ENCODE results near the gene CBY1.
"Not testable (repeated sequence)": the region's sequence is repeated elsewhere in the genome, so short reads cannot be mapped to it uniquely, and the experiment has no call there.

Gene CBY1

GRCh38 chr22:38656256-38657044 lies at the start of gene CBY1, which contains the start of gene FAM227A:
Gene CBY1 (plus strand): TSS chr22:38656638. CDS start chr22:38668055, 11,417 bp downstream.
Gene FAM227A (minus strand): TSS chr22:38656392. CDS start chr22:38650168, 6,224 bp downstream.
- Histone ChIP-seq H3K27me3 (ENCODE audit: control insufficient read depth in 5 of 5, insufficient read depth in 4 of 5, low read length in 5 of 5) (no peaks in the 10 kb centered on the region), H3K4me1 (ENCODE audit: control insufficient read depth in 5 of 5, insufficient read depth in 5 of 5, low read length in 5 of 5) (peaks cover 0 to 22% (median 19%) of the 10 kb centered on the region in 5 donors), H3K9ac (ENCODE audit: low read length in 5 of 5) (peak within 1 kb of the TSS; percentile 57 to 99 (median 97)), H3K36me3 (ENCODE audit: control insufficient read depth in 5 of 5, insufficient read depth in 5 of 5, low read length in 5 of 5) (no peaks in the 10 kb centered on the region), H3K4me3 (ENCODE audit: low read depth in 1 of 5, low read length in 5 of 5) (peak within 1 kb of the TSS; percentile 85 to 97 (median 93)), H3K9me3 (ENCODE audit: control insufficient read depth in 5 of 5, low read length in 5 of 5) (no peaks in the 10 kb centered on the region), H3K27ac (ENCODE audit: low read depth, low read length) (peak within 1 kb of the TSS; percentile 72)

- Histone ChIP-seq H3K9me3 (ENCODE audit: control insufficient read depth in 5 of 5, low read length in 5 of 5) (no peaks in the 10 kb centered on the region), H3K4me1 (ENCODE audit: control insufficient read depth in 5 of 5, insufficient read depth in 5 of 5, low read length in 5 of 5) (no peaks in the 10 kb centered on the region)
These were observed 48.8 kb upstream of the CBY1 start for GRCh38 chr22:38607680-38608079.

DNA sequence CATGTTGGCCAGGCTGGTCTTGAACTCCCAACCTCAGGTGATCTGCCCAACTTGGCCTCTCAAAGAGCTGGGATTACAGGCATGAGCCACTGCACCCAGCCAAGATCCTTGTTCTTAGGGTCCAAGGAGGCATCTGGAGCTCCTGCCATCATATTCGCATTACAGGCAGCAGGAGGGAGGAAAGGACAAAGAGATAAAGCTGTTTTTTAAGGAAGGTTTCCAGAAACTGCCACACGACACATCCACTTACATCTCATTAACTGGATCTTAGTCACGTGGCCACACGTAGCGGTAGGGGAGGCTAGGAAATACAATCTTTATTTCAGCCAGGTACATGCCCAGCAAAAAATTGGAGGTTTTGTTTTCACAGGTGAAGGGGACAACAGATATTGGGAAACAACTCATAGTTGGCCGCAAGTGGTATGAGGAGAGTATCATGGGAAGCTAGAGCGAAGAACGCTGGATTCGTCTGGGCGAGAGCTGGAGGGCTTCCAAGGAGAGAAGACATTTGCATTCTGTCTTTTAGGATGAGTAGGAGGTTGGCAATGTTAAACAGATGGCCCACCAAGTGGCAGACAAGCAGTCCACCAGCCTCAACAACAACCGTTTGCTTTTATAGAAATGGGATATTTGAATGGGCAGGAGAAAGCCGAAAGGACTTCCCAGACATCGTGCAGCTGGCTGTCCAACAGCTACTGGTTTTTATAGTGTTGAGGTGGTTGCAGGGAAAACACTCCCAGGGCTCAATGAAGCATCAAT lies 47.3 kb upstream of the CBY1 start:
- no peak overlapping the region for H3K4me3 ChIP-seq (ENCODE audit: low read depth in 1 of 5, low read length in 5 of 5)
- H3K9ac ChIP-seq (ENCODE audit: low read length in 5 of 5), result no peak overlapping the region
- H3K27me3 ChIP-seq (ENCODE audit: control insufficient read depth in 5 of 5, insufficient read depth in 4 of 5, low read length in 5 of 5), result no peaks in the 10 kb centered on the region
- H3K27ac ChIP-seq (ENCODE audit: low read depth, low read length), result no peak overlapping the region
- H3K9me3 ChIP-seq (ENCODE audit: control insufficient read depth in 5 of 5, low read length in 5 of 5), result no peaks in the 10 kb centered on the region
- no peaks in the 10 kb centered on the region for H3K4me1 ChIP-seq (ENCODE audit: control insufficient read depth in 5 of 5, insufficient read depth in 5 of 5, low read length in 5 of 5)
- no peaks in the 10 kb centered on the region for H3K36me3 ChIP-seq (ENCODE audit: control insufficient read depth in 5 of 5, insufficient read depth in 5 of 5, low read length in 5 of 5)

More at GRCh38 chr22:38607680-38608079, 48.8 kb upstream of the CBY1 start:
- H3K4me3 ChIP-seq (ENCODE audit: low read depth in 1 of 5, low read length in 5 of 5), result no peak overlapping the region
- no peak overlapping the region for H3K9ac ChIP-seq (ENCODE audit: low read length in 5 of 5)
- H3K27ac ChIP-seq (ENCODE audit: low read depth, low read length), result no peak overlapping the region
- H3K27me3 ChIP-seq (ENCODE audit: control insufficient read depth in 5 of 5, insufficient read depth in 4 of 5, low read length in 5 of 5), result no peaks in the 10 kb centered on the region
- no peaks in the 10 kb centered on the region for H3K36me3 ChIP-seq (ENCODE audit: control insufficient read depth in 5 of 5, insufficient read depth in 5 of 5, low read length in 5 of 5)

DNA sequence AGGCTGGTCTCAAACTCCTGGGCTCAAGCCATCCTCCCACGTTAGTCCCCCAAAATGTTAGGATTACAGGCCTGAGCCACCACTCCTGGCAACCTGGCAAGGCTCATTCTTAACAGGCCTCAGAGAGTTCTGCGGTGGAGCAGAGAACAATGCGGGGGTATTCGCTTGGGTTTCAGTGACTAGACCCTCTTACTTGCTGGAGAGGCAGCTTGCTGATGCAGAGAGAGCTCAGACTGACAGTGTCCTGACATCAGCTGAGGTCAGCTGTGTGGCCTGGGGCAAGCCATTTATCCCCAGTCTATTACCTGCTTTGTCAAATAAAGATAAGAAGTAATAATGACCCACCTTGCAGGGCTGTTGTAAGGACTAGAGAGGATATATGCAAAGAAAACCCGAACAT lies 46.2 kb upstream of the CBY1 start:
- no peaks in the 10 kb centered on the region for H3K36me3 ChIP-seq (ENCODE audit: control insufficient read depth in 5 of 5, insufficient read depth in 5 of 5, low read length in 5 of 5)
- H3K27ac ChIP-seq (ENCODE audit: low read depth, low read length), result no peak overlapping the region
- no peaks in the 10 kb centered on the region for H3K27me3 ChIP-seq (ENCODE audit: control insufficient read depth in 5 of 5, insufficient read depth in 4 of 5, low read length in 5 of 5)
- no peaks in the 10 kb centered on the region for H3K9me3 ChIP-seq (ENCODE audit: control insufficient read depth in 5 of 5, low read length in 5 of 5)
- no peak overlapping the region for H3K9ac ChIP-seq (ENCODE audit: low read length in 5 of 5)
- no peaks in the 10 kb centered on the region for H3K4me1 ChIP-seq (ENCODE audit: control insufficient read depth in 5 of 5, insufficient read depth in 5 of 5, low read length in 5 of 5)
- H3K4me3 ChIP-seq (ENCODE audit: low read depth in 1 of 5, low read length in 5 of 5), result no peak overlapping the region

GRCh38 chr22:38611559-38611958 lies 44.9 kb upstream of the CBY1 start:
- no peaks in the 10 kb centered on the region for H3K4me1 ChIP-seq (ENCODE audit: control insufficient read depth in 5 of 5, insufficient read depth in 5 of 5, low read length in 5 of 5)
- H3K27ac ChIP-seq (ENCODE audit: low read depth, low read length), result no peak overlapping the region
- no peak overlapping the region for H3K9ac ChIP-seq (ENCODE audit: low read length in 5 of 5)
- no peak overlapping the region for H3K4me3 ChIP-seq (ENCODE audit: low read depth in 1 of 5, low read length in 5 of 5)
- no peaks in the 10 kb centered on the region for H3K27me3 ChIP-seq (ENCODE audit: control insufficient read depth in 5 of 5, insufficient read depth in 4 of 5, low read length in 5 of 5)
- no peaks in the 10 kb centered on the region for H3K36me3 ChIP-seq (ENCODE audit: control insufficient read depth in 5 of 5, insufficient read depth in 5 of 5, low read length in 5 of 5)
- no peaks in the 10 kb centered on the region for H3K9me3 ChIP-seq (ENCODE audit: control insufficient read depth in 5 of 5, low read length in 5 of 5)

DNA sequence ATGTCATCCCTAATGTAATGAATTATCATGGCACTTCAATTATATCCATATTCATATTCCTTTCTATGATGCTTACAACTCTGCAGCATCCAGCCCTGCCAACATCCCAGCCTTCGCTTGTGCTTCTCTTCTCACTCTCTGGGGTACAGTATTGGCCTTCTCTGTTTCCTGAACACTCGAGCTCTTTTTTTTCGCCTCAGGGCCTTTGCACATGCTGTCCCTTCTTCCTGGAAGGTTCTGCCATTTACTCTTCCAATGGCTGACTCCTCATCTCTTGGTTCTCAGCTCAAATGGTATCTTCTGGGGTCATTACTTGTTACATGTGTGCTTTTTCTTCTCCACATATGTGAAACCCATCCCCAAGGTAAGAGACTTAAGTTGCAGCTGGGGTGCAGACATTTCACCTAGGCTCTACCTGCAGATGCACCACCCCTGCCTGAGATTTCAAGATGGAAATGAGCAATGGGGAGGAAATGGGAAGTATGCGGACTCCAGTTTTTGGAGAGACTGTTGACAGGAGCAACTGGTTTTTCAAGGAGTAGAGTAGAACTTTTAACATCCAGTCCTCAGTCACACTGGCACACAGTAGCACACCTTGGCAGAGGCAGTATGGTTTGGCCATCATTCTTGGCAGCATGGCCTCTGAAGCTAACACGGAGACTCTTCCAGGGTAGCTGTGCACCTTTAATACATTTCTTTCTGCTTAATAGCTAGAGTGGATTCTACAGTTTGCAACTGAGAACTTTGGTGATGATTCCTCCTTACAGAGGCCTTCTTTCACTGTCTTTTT lies 44.0 kb upstream of the CBY1 start:
- H3K27me3 ChIP-seq (ENCODE audit: control insufficient read depth in 5 of 5, insufficient read depth in 4 of 5, low read length in 5 of 5), result no peaks in the 10 kb centered on the region
- H3K36me3 ChIP-seq (ENCODE audit: control insufficient read depth in 5 of 5, insufficient read depth in 5 of 5, low read length in 5 of 5), result no peaks in the 10 kb centered on the region
- no peak overlapping the region for H3K9ac ChIP-seq (ENCODE audit: low read length in 5 of 5)
- H3K4me3 ChIP-seq (ENCODE audit: low read depth in 1 of 5, low read length in 5 of 5), result no peak overlapping the region
- H3K9me3 ChIP-seq (ENCODE audit: control insufficient read depth in 5 of 5, low read length in 5 of 5), result no peaks in the 10 kb centered on the region
- H3K27ac ChIP-seq (ENCODE audit: low read depth, low read length), result no peak overlapping the region
- H3K4me1 ChIP-seq (ENCODE audit: control insufficient read depth in 5 of 5, insufficient read depth in 5 of 5, low read length in 5 of 5), result no peaks in the 10 kb centered on the region

GRCh38 chr22:38613588-38613987 lies 42.9 kb upstream of the CBY1 start:
- no peak overlapping the region for H3K4me3 ChIP-seq (ENCODE audit: low read depth in 1 of 5, low read length in 5 of 5)
- H3K9ac ChIP-seq (ENCODE audit: low read length in 5 of 5), result no peak overlapping the region
- H3K4me1 ChIP-seq (ENCODE audit: control insufficient read depth in 5 of 5, insufficient read depth in 5 of 5, low read length in 5 of 5), result no peaks in the 10 kb centered on the region
- peaks cover 0 to 5% (median 0%) of the 10 kb centered on the region in 5 donors for H3K36me3 ChIP-seq (ENCODE audit: control insufficient read depth in 5 of 5, insufficient read depth in 5 of 5, low read length in 5 of 5)
- H3K27me3 ChIP-seq (ENCODE audit: control insufficient read depth in 5 of 5, insufficient read depth in 4 of 5, low read length in 5 of 5), result no peaks in the 10 kb centered on the region
- H3K27ac ChIP-seq (ENCODE audit: low read depth, low read length), result no peak overlapping the region
- no peaks in the 10 kb centered on the region for H3K9me3 ChIP-seq (ENCODE audit: control insufficient read depth in 5 of 5, low read length in 5 of 5)

DNA sequence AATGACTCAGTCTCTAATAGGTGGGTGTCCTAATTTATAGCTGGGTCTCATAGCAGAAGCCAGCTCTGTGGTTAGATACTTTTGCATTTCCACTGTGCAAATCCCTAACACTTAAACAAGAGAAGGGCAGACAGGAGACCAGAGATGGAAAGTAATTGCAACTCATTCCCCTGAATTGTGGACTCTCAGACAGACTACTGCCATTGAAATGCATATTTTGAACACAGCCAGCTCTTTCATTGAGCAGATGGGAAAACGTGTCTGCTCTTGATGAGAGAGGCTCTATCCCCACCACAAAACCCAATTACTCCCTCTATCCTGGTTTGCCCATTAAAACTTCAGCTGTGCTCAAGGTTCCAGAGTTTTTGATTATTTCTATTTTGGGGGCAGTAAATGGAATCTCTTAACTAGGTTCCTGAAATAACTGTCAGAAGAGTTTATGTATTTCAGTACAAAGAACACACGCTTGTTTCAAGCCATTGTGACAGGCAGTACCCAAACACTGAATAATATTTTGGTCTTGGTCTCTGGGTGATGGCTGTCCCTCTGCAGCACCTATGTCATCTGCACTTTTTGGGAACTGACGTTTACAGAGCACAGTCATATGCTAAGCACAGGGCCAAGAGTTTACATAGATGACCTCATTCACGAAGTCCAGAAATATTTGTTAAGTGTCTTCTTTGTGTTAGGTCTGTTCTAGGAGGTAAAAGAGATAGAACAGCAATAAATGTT lies 41.9 kb upstream of the CBY1 start:
- H3K9ac ChIP-seq (ENCODE audit: low read length in 5 of 5), result no peak overlapping the region
- no peaks in the 10 kb centered on the region for H3K9me3 ChIP-seq (ENCODE audit: control insufficient read depth in 5 of 5, low read length in 5 of 5)
- H3K36me3 ChIP-seq (ENCODE audit: control insufficient read depth in 5 of 5, insufficient read depth in 5 of 5, low read length in 5 of 5), result peaks cover 0 to 6% (median 0%) of the 10 kb centered on the region in 5 donors
- no peak overlapping the region for H3K4me3 ChIP-seq (ENCODE audit: low read depth in 1 of 5, low read length in 5 of 5)
- H3K27me3 ChIP-seq (ENCODE audit: control insufficient read depth in 5 of 5, insufficient read depth in 4 of 5, low read length in 5 of 5), result peaks cover 0 to 1% (median 0%) of the 10 kb centered on the region in 5 donors
- H3K4me1 ChIP-seq (ENCODE audit: control insufficient read depth in 5 of 5, insufficient read depth in 5 of 5, low read length in 5 of 5), result no peaks in the 10 kb centered on the region
- H3K27ac ChIP-seq (ENCODE audit: low read depth, low read length), result no peak overlapping the region

GRCh38 chr22:38615064-38615405 lies 41.4 kb upstream of the CBY1 start:
- H3K27ac ChIP-seq (ENCODE audit: low read depth, low read length); H3K9ac ChIP-seq (ENCODE audit: low read length in 5 of 5); H3K27me3 ChIP-seq (ENCODE audit: control insufficient read depth in 5 of 5, insufficient read depth in 4 of 5, low read length in 5 of 5); H3K36me3 ChIP-seq (ENCODE audit: control insufficient read depth in 5 of 5, insufficient read depth in 5 of 5, low read length in 5 of 5); H3K4me1 ChIP-seq (ENCODE audit: control insufficient read depth in 5 of 5, insufficient read depth in 5 of 5, low read length in 5 of 5); H3K4me3 ChIP-seq (ENCODE audit: low read depth in 1 of 5, low read length in 5 of 5); H3K9me3 ChIP-seq (ENCODE audit: control insufficient read depth in 5 of 5, low read length in 5 of 5): not testable (repeated sequence)

Data from subcutaneous abdominal adipose tissue (tissue), 5 donors.